Testis (tissue), 2 donors: ENCODE data around the gene RBBP8NL.

Experiments
- CTCF ChIP-seq, 3 experiments: fragments of 450-650 bp in 2 of 3; fragments of 200-600 bp in 1 of 3; sonication (generic) in 1 of 3; IDR thresholded peaks; one replicate each; pipeline ENCODE4 v1.5.1; 2016 to 2019; ENCODE audit warnings: antibody characterized with exemption in 3 of 3, mild to moderate bottlenecking in 2 of 3, moderate library complexity in 1 of 3
- POLR2A ChIP-seq: fragments of 450-650 bp; IDR thresholded peaks from one replicate; pipeline ENCODE4 v1.6.1; 2017; ENCODE audit warnings: antibody characterized with exemption, mild to moderate bottlenecking, moderate library complexity

- no peak for TF ChIP-seq CTCF (IDR thresholded peaks at IDR 0.05)
- TF ChIP-seq POLR2A, result no peak
These were observed 29.8 kb upstream of the RBBP8NL start for GRCh38 chr20:62457098-62457497.
